ELF-1 (cell line): ENCODE data around the gene ARNT2.
"Not testable (repeated sequence)": the region's sequence is repeated elsewhere in the genome, so short reads cannot be mapped to it uniquely, and the experiment has no call there.

ENCODE experiments used
- DNase-seq: peaks from one replicate; pipeline ENCODE4 v3.0.0-alpha.2; 2016; ENCODE audit warnings: low read depth, low spot score

ARNT2 gene

DNA sequence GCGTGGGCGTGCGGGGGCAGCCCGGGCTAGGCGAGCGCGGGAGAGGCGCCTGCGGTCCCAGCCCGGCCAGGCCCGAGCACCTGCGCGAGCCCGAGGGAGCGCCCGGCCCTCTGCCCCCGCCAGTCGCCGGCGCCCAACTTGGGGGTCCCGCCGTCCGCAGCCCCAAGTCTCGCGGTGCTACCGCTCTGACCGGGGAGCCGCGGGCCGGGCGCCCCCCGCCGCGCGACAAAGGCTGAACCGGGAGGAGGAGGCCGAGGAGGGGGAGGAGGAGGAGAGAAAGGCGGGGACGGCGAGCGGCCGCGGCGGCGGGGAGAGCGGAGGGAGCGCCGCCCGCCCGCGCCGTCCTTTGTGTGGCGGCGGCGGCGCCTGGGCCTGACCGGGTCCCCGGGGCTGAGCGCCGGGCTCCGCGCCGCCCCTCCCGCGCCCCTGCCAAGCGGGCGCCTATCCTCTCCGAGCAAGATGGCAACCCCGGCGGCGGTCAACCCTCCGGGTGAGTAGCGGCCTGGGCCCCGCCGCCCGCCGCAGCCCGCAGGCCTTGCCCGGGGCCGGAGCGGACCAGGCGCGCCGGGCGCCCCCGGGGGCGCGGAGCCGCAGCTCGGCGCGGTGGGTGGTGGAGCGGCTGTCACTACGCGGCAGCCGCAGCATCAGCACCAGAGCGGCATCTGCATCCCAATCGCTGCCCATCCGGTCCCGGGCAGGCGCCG, at the start of gene ARNT2:
ARNT2 (plus strand) TSS at position 326 of the 704 bp plus-strand sequence; CDS start at position 460, 134 bp downstream.
- no peak for DNase-seq

DNA sequence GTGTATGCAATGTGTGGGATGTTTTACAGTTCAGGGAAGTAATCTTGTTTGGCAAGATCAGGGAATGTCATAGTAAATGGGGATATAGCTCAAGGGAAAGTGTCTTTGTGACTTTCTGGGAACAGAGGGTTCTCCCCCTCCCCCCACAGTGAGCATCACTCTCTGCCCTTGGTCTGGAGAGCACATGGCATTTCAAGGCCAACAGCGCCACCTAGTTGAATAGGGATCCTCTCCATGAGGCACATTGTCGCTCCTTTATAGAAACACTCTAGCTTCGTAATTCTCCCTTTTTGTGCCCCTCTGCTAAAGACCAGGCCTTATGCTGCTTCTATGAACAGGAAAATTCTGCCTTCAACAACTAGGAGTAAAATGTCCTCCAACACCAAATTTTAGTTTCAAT, 37.1 kb upstream of the ARNT2 start:
- peak; percentile 55 for DNase-seq

DNA sequence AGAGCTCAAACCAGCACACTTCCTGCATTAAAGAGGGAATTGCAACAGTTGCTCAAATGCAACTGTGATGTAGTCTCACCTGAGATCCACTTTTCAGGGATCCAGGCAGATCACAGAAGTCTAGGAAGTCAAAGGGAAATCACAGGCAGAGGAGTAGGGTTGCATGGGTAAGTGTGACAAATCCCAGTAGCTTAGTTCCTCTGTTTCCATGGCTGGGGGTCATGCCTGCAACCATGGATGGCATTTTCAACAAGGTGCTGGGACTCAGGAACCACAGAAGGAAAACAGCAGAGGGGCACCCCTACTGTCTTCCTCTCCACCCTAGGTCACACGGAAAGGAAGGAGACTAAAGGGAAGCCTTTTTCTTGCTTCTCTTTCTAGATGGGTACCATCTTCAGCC, 36.5 kb upstream of the ARNT2 start:
- no peak for DNase-seq

DNA sequence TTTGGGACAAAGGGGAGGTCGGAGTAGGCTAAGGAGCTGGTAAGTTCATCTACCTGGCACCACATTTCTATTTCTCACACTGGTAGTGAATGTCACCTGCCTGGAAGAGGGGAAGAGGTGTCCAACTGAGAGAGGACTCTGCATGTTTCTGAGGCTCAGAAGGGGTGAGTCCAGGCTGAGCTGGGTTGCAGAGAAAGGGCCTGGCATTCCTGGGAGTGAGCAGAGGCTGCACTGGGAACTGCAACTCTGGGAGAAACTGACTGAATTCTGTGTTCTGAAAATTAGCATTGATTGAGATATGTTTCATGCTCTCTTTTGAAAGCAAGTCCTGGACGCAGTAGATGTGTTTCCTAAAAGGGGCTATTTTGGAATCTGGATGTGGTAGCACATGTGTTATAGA, 32.3 kb upstream of the ARNT2 start:
- no peak for DNase-seq

DNA sequence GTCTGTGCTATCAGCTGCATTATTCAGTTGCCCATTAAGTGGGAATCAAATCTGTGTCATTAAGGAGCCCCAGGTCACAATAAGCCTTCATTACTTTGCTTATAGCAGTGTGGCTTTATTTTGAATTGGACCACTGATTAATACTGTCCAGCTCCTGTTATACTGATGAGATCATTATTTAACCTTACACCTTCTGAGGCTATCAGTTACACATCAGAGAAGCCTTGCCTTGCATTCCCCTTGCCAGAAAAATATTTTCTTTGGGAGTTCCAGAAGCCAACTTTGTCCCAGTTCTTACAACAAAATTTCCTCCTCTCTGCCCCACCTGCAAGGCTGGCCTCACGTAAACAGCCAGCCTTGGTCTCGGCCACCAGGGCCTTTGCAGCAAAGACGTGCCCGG, 29.7 kb upstream of the ARNT2 start:
- DNase-seq = no peak

DNA sequence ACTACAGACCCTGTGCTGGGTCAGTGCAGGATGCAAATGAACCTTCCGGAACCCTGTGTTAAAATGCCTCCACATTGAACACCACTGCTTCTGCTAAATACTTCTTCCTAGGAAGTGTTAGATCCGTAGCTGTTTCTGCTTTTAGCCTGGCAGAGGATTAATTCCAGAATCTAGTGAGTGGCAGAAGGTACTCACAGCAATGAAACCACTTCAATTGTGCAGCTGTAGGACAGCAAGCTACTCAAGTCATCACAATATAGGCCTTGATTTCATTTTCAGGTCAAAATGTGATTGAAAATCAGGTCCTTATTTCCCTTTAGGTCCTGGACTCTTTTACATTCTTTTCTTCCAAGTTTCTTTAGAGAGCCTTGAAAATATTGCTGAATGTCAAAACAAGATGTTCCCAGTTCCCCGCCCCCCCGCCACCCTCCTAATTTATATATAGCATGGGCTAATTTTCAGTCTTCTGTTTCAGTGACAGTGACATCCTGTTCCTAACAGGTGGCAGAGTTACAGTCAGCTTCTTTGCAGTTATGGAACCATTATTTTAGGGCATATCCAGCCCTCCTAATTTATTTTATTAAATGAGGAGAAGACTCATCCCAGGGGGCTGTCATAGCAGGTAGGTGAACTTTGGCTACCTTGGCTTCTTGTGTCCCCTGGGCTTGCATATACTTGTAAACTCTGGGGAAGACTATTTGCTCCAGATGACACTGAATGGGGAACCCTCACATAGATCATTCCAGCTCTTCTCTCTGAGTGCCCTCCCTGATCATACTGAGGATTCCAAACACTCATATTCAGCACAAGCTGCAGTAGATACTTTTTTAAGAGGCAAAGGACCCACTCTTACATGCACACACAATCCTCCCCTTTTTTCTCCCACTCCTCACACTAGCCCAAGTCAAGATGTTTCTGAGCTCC, 28.0 kb upstream of the ARNT2 start:
- DNase-seq = no peak

DNA sequence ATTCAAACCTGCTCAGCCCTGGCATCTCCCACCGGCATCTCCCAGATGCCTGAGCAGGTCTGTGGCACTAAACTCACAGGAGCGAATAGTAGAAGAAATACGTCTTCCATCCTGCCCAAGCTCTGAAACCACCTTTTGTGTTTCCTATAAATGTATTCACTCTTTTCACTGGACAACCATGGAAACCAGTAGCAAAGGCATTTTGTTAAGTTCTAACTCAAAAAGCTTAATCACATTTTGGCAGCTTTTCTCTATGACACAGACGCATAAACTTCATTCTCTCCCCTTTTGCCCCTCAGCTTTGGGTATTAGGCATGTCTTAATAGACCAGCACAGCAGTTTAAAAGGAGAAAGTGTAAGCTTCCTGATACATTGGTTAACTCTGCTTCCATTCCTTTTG, 24.5 kb upstream of the ARNT2 start:
- no peak for DNase-seq

DNA sequence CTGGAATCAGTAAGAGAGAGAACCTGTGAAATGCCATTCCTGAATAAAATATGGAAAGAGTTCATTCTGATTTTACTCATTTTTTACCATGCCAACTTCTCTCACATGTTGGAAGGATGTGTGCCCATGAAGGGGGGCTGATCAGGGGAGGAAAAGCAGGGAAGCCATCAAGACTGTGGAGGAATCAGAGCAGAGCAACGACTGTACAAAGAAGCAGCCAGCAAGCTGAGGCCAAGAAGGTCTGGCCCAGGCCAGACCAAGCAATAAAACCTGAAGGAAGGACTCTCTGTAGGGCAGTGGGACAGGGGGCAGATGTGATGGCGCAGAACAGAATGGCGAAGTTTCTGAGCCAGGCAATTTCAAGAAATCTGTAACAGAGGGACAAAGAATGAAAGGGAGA, 24.0 kb upstream of the ARNT2 start:
- DNase-seq = no peak

DNA sequence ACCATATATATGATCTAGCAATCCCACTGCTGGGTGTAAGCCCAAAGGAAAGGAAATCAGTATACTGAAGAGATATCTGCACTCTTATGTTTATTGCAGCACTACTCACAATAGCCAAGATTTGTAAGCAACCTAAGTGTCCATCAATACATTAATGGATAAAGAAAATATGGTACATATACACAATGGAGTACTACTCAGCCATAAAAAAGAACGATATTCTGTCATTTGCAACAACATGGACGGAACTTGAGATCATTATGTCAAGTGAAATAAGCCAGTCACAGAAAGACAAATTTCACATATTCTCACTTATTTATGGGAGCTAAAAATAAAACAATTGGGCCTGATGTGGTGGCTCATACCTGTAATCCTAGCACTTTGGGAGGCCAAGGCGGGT, 21.9 kb upstream of the ARNT2 start:
- DNase-seq = no peak

DNA sequence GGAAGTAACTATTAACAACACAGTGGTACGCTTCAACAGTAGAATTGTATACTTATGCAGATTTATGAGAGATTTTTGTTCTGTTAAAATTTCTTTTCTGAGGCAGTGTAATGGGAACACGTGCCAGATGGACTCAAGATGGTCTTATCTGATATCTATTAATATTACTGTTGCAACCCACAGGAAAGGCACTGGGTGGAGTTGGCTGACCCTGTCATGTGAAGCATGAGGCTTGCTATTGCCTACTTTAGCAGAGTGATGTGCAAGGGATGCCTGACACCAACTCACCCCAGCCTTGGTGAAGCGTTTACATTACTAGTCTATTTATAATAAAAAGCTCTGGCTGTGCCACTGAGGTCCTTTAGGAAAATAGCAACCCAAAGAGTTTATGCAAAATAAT, 19.8 kb upstream of the ARNT2 start:
- DNase-seq = no peak

DNA sequence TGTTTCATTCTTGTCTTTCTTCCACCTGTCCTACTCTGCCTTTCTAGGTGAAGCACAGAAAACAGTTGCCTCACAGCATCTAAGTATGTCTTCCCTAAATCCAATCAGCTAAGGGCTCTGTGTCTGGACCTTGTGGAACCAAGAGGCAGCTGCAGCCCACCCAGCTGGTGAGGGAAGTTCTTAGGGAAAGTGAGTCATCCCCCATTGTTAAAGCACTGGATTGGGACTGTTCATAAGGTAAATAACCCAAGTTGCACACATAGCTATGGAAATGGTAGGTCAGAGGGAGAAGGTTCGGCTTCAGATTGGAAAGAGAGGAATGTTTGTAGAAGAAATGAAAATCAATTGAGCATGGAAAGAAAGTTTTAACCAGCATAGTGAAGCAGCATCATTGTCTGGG, 18.0 kb upstream of the ARNT2 start:
- no peak for DNase-seq

DNA sequence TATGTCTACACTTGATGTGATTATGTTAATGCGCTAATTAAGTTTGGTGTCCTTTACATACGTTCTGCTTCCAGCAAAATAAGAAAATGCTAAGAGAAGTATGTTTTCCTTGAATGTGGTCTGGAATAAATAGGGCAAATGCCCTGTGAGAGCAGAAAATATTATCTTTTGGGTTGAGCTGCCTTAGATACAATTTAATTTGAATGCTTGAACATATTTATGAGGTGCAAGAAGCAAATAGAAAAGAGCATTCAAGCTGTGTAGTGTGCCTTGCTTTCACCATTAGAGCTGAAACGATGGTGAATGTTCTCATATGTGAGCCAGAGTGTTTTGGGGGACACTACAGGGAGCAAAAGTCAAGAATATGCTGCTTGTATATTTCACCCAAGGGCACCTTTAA, 15.9 kb upstream of the ARNT2 start:
- DNase-seq = no peak

DNA sequence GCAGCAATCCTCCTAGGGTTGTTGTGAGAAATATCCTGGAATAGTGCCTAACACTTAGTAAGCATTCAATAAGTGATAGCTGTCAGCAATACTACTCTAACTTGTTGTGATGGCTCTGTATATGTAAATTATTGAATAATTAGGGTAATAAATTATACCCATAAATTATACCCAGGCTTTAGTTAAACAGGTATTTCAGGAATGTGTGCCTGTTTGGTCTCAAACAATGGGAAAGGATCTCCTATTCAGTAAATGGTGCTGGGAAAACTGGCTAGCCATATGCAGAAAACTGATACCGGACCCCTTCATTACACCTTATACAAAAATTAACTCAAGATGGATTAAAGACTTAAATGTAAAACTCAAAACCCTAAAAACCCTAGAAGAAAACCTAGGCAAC, 14.8 kb upstream of the ARNT2 start:
- no peak for DNase-seq

DNA sequence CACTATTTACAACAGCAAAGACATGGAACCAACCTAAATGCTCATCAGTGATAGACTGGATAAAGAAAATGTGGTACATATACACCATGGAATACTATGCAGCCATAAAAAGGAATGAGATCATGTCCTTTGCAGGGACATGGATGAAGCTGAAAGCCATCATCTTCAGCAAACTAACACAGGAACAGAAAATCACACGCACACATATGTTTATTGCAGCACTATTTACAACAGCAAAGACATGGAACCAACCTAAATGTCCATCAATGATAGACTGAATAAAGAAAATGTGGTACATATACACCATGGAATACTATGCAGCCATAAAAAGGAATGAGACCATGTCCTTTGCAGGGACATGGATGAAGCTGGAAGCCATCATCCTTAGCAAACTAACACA, 13.2 kb upstream of the ARNT2 start:
- DNase-seq = not testable (repeated sequence)

DNA sequence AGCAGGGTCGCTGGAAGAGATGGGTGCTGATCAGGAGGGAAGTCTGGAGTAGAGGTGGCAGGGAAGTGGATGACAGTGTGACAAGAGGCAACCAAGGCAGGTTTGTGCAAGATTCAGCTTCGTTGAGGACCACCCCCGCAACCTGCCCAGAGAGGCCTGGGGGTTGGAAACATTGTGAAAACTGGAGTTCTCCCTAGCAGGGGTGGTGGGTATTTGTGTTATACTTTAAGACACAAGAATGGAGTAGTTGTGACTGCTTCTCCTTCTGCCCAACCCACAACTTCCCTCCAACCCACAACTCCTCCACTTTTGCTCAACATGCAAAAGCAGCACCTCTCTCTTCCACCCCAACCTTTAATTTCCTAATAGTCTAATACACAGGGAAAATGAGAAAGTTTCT, 8.6 kb upstream of the ARNT2 start:
- DNase-seq = no peak

DNA sequence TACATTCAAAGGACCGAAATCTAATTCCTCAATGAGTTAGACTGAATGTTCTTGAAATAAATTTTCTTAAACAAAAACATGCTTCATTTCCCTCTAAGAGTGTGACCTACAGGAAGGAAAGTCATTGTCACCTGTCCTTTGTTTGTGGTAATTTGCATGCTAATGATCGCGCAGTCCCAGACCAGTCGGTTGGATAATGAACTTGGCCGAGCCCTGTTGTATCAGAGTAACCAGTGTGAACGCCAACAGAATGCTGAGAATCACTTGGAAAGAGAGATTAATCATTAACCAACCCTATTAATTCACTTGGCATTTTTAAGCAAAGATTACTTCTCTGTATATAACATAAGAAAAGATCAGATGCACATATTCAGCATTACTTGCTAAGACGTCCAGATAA, 8.1 kb upstream of the ARNT2 start:
- DNase-seq = no peak

DNA sequence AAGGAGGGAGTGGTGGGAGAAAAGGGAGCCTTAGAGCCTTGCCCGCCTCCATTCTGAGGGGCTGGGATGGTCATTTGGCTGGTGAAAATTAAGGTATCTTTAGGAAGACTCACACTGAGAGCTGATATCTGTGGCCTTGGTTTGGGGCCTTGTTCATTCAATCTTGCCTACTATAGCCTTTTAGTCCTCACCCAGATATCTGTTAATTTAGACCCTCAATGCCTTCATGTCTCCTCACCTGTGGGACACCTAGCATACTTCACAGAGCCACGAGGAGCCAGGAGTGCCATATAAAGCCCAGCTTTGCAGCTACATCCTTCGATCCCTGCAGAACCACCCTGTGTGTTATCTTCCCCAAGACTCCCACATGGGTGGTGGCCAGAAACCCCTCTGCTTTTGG, 4.7 kb upstream of the ARNT2 start:
- no peak for DNase-seq

DNA sequence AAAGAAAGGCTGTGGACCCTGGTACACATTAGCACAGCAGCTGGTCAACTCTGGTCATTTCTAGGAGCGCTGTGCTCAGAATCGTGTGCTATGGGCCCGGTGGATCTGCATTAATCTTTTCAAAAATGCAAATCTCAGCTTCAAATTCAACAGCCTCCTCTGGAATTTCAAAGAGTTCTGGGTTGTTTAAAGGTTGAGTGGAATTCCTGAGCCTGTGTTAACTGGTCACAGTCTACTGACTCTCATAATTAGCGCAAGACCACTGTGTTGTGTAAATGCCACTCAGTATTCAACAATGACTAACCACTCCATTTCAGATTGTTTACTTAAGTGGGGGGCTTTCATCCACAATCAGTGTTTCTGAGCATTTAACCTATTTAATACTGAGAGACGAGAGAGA, 2.7 kb upstream of the ARNT2 start:
- no peak for DNase-seq

DNA sequence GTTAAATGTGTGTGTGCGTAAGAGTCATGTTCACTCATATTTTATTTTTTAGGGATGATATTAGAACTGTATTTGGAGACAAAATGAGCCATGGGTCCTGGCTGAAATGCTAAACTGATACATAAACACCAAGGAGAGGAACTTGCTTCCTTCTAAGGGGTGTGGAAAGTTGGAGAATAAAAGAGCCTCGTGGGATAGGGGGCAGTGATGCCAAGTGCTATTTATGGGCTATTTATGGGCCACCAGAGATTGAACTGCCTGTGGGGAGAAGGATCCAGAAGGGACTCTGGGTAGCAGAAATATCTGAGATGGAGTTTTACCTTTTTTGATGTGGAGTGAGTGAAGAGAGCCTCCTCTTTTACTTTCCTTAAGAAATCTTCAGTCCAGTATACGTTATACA, 1.8 kb upstream of the ARNT2 start:
- DNase-seq = no peak

DNA sequence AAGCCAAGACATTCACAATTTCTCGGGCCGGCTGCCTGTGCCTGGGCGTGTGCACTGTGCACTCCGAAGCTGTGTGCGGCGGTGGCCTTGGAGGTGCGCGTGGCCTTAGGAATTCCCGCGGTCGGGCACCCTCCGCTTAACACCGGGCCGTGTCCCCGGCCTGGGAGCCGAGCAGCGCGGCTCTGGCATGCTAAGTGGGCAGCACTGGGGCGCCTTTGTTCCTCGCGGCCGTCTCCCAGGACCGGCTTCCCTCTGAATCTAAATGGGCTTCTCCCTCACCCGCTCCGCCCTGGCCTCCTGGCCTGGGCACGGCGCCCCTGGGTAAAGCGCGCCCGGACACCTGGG, 498 bp upstream of the ARNT2 start:
- peak; percentile 46 for DNase-seq

DNA sequence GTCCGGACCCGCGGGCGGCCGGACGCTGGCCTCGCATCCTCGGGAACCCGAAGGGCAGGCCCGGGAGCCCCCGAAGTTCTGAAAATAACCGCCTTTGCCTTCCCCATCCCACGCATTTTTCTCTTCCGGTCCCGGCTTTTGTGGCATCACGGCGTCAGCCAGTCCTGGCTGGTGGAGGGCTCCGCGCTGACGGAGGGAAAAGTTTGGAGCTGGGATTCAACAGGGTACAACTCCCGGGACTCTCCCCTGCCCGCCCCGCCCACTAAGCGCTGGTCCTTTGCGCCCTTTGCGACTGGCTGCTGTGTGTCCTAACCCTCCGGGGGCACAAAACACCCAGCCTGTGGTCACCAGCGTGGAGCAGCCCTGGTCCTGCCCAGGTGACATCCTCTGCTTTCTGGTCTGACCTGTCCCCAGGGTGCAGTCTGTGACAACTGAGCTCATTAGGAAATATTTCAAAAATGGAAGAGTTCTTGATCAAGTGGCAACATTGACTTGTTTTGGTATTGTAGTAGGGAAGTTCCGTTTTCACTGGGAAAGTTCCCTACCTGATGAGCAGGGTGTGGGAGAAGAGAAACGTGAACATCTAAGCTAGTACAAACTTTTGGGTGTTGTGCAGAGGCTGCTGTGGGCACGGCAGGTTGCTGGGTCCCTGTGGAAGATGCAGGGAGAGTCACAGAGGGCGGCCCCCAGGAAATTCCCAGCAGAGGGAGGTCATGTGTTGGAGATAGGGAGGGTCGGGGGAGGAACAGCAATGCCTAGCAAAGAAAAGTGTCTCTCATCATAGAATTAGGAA, 775 bp downstream of the ARNT2 start:
- DNase-seq = peak; percentile 26

DNA sequence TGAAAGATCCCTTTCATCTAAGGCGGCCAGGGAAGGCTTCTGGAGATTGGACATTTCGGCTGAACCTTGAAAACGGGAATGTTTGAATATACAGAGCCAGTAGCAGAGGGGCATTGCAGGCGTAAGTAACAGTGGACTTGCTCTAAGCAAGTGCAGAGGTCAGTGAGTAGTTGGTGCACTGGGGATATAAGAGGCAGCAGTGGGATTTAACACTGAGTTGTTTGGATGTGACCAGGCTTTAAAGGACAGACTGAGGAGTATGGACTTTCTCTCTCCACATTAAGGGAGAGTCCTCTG, 1.3 kb downstream of the ARNT2 start:
- no peak for DNase-seq

DNA sequence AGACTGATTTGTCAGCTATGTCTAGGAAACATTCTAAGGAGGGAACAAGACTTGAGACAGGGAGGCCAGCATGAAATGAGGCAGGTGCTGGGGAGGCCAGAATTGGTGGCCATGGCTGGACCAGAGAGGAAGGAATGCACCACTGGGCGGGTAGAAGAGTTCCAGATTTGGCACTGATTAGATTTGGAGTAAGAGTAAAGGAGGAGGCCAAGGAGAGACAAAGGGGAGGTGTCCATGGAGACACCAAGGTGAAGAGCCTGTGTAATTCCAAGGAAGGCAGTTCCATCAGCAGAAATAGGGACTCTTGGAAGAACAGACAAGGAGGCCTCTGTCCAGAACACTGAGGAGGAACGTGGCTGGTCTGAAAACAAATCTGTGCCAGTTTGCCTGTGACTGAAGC, 1.8 kb downstream of the ARNT2 start:
- DNase-seq = no peak
